SU-DHL-6 (cell line): ENCODE measurements around the gene IAPP.

Experiments
- H2AFZ ChIP-seq: fragments of 200-600 bp; sonication (generic); 2 replicates; pipeline ENCODE4 v1.6.1; 2014; ENCODE audit warnings: low read depth, mild to moderate bottlenecking, moderate library complexity, mixed read lengths, antibody characterized with exemption, low read length; ENCODE audit not compliant: severe bottlenecking
- H3F3A ChIP-seq: fragments of 200-600 bp; shearing (Covaris generic); 2 replicates; pipeline ENCODE4 v1.6.0; 2016; ENCODE audit warnings: antibody characterized with exemption, mild to moderate bottlenecking; ENCODE audit not compliant: insufficient read depth
- H3K27ac ChIP-seq: fragments of 200-600 bp; sonication (generic); 2 replicates; pipeline ENCODE4 v1.5.1; 2016; ENCODE audit warnings: low read depth, mild to moderate bottlenecking, low read length, moderate library complexity, mixed read lengths
- H3K27me3 ChIP-seq: fragments of 200-600 bp; sonication (generic), shearing (Covaris generic); 2 replicates; pipeline ENCODE4 v1.6.0; 2014; ENCODE audit warnings: mild to moderate bottlenecking, low read length
- H3K36me3 ChIP-seq: fragments of 200-600 bp; sonication (generic); 2 replicates; pipeline ENCODE4 v1.6.1; 2014; ENCODE audit warnings: mild to moderate bottlenecking, low read length, mixed read lengths
- H3K4me2 ChIP-seq: fragments of 300-600, 200-600 bp; shearing (Covaris generic), sonication (generic); 2 replicates; pipeline ENCODE4 v1.6.0; 2014; ENCODE audit warnings: low read length, low read depth, mild to moderate bottlenecking; ENCODE audit not compliant: poor library complexity, severe bottlenecking
- H3K4me3 ChIP-seq: fragments of 200-600 bp; sonication (generic); 2 replicates; pipeline ENCODE4 v1.5.1; 2014; ENCODE audit warnings: antibody characterized with exemption, low read length, mild to moderate bottlenecking, mixed read lengths; ENCODE audit not compliant: insufficient read depth, poor library complexity, severe bottlenecking
- H3K79me2 ChIP-seq: fragments of 200-600 bp; sonication (generic); 2 replicates; pipeline ENCODE4 v1.6.1; 2014; ENCODE audit warnings: mild to moderate bottlenecking, low read length, moderate library complexity; ENCODE audit not compliant: insufficient read depth
- H3K9ac ChIP-seq: fragments of 200-600 bp; sonication (generic); 2 replicates; pipeline ENCODE4 v1.7.0; 2014; ENCODE audit warnings: mild to moderate bottlenecking, low read length
- H3K9me2 ChIP-seq: fragments of 200-600 bp; sonication (generic); replicated peaks from 2 replicates; pipeline ENCODE4 v1.6.1; 2014; ENCODE audit warnings: low read length; ENCODE audit not compliant: insufficient read depth
- H3K9me3 ChIP-seq: fragments of 200-600 bp; sonication (generic); 2 replicates; pipeline ENCODE4 v1.6.1; 2014; ENCODE audit warnings: low read length, mixed read lengths; ENCODE audit not compliant: insufficient read depth
- H4K20me1 ChIP-seq: fragments of 200-600 bp; sonication (generic); 2 replicates; pipeline ENCODE4 v1.6.1; 2014; ENCODE audit warnings: low read depth, mild to moderate bottlenecking, antibody characterized with exemption, low read length, moderate library complexity, mixed read lengths
- EZH2phosphoT487 ChIP-seq: fragments of 200-600 bp; sonication (generic), shearing (Covaris generic); conservative IDR thresholded peaks from 2 replicates; pipeline ENCODE4 v1.6.1; 2018; ENCODE audit warnings: mild to moderate bottlenecking, antibody characterized with exemption, low read length, moderate library complexity, mixed read lengths
- TF ChIP-seq, protein P1 (sequence below): fragments of 200-600 bp; sonication (generic); IDR thresholded peaks from one replicate; pipeline ENCODE4 v1.5.1; 2017; ENCODE audit warnings: antibody characterized with exemption, mild to moderate bottlenecking, low read length, moderate library complexity; ENCODE audit not compliant: insufficient read depth, poor library complexity, severe bottlenecking

The IAPP gene

GRCh38 chr12:21372602-21373001, at the start of gene IAPP:
IAPP (plus strand) TSS chr12:21372902; CDS start chr12:21373352, 450 bp downstream.
- H3K4me3 ChIP-seq: no peak within 1 kb of the TSS
- H3K9ac ChIP-seq: no peak within 1 kb of the TSS
- no peak within 1 kb of the TSS for H2AFZ ChIP-seq
- H3K27me3 ChIP-seq: no peaks in the 10 kb centered on the region
- no peaks in the 10 kb centered on the region for H4K20me1 ChIP-seq
- TF ChIP-seq, protein P1, sequence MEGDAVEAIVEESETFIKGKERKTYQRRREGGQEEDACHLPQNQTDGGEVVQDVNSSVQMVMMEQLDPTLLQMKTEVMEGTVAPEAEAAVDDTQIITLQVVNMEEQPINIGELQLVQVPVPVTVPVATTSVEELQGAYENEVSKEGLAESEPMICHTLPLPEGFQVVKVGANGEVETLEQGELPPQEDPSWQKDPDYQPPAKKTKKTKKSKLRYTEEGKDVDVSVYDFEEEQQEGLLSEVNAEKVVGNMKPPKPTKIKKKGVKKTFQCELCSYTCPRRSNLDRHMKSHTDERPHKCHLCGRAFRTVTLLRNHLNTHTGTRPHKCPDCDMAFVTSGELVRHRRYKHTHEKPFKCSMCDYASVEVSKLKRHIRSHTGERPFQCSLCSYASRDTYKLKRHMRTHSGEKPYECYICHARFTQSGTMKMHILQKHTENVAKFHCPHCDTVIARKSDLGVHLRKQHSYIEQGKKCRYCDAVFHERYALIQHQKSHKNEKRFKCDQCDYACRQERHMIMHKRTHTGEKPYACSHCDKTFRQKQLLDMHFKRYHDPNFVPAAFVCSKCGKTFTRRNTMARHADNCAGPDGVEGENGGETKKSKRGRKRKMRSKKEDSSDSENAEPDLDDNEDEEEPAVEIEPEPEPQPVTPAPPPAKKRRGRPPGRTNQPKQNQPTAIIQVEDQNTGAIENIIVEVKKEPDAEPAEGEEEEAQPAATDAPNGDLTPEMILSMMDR: no peak
- TF ChIP-seq EZH2phosphoT487: no peak
- no peaks in the 10 kb centered on the region for H3K79me2 ChIP-seq
- no peaks in the 10 kb centered on the region for H3K9me3 ChIP-seq
- H3K27ac ChIP-seq: no peak within 1 kb of the TSS
- no peaks in the 10 kb centered on the region for H3F3A ChIP-seq
- no peak within 1 kb of the TSS for H3K4me2 ChIP-seq
- H3K9me2 ChIP-seq: no peaks in the 10 kb centered on the region
- no peaks in the 10 kb centered on the region for H3K36me3 ChIP-seq

DNA sequence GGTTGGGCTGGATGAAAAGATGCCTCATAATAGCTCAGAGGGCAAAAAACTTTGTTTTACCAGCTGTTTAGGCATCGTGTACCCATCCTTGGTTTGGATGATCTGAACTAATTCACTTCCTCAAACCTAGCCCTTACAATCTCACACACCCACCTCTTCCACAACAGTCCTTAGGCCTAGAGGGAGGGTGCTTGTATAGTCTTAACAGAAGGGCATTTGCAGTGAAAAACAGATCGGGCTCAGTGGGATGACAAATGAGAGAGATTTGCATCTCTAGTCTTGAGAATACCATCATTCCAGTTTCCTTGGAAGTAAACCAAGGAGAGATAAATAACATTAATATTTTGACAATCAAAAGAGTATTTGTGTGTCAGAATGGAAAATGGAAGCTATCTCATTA, 49.0 kb upstream of the IAPP start:
- Histone ChIP-seq H3F3A (no peaks in the 10 kb centered on the region), H3K4me2 (no peak overlapping the region), H3K4me3 (no peak overlapping the region), H3K27me3 (no peaks in the 10 kb centered on the region), H3K36me3 (no peaks in the 10 kb centered on the region), H3K9me2 (no peaks in the 10 kb centered on the region), H4K20me1 (no peaks in the 10 kb centered on the region), H2AFZ (no peak overlapping the region), H3K27ac (no peak overlapping the region), H3K9ac (no peak overlapping the region), H3K9me3 (no peaks in the 10 kb centered on the region), H3K79me2 (no peaks in the 10 kb centered on the region)
- TF ChIP-seq, protein P1: no peak
- no peak for TF ChIP-seq EZH2phosphoT487

DNA sequence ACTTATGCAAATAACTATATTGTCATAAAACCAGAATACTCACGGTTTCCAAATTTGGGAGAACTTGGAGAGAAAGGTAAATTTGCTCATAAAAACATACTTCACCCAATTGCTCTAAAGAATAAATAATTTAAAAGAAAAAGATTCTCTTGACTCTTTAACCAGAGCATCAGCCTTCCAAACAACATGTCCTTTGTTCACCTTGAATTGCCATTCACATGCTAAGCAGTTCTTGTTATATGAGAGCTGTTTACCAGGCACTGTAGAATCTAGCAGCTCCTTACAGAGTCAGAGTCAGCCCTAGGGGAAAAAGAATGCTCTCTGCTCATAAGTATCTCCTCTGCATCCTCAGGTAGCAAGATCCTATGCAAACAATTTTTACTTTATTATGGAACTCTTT, 48.2 kb upstream of the IAPP start:
- Histone ChIP-seq H2AFZ (no peak overlapping the region), H3K27ac (no peak overlapping the region), H3K36me3 (no peaks in the 10 kb centered on the region), H3K4me2 (no peak overlapping the region), H3K79me2 (no peaks in the 10 kb centered on the region), H4K20me1 (no peaks in the 10 kb centered on the region), H3F3A (no peaks in the 10 kb centered on the region), H3K9me3 (no peaks in the 10 kb centered on the region), H3K4me3 (no peak overlapping the region), H3K9ac (no peak overlapping the region), H3K27me3 (no peaks in the 10 kb centered on the region), H3K9me2 (no peaks in the 10 kb centered on the region)
- TF ChIP-seq, protein P1: no peak
- TF ChIP-seq EZH2phosphoT487: no peak
